ENCODE results near the gene ZBTB42.

Gene ZBTB42

DNA sequence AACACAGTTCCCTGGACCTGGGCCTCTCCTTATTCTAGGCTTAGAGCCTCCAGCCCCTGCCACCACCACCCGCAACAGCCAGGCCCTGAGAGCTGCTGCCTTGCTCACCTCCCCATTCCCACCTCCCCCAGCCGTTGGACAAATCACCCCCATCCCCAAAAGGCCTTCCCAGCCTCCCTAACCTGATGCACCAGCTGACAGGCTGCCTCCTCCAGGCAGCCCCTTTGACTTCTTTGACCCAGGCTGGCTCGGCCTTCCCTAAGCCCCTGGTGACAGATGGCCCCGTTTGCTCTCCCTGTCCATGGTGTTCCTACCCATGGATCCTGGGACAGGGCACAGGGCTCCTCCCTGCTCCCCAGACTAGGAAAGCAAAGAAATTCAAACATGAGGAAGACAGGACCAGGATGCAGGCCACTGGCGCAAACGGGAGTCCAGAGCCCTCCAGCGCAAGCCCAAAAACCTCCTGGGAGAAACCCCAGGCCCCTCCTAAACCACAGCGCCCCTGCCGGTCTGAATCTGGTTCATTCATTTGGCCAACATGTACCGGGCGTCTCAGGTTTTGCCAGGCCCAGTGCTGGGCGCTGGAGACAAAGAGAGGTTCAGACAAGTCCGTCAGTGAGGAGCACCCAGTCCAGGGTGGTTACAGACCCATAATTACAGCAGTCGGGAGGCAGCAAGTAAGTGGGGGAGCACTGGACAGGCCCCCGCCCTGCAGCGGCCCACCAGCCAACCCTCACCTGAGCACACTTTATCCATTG, 7.8 kb upstream of the ZBTB42 start:
- DNase-seq (ENCODE audit: extremely low spot score, insufficient read length, low read depth) (no peak), FAIRE-seq (no peak)

DNA sequence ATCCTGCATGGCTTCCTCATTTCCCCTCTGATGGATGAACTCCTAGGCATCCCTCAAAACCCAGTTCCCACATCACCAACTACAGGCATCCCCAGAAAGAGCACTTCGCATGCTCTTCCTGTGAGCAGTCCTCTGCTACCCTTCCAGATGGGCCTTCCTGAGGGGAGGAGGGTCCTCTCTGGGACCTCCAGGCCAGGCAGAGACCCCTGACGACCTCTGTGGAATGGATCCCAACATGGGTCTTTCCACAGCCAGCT, 7.3 kb upstream of the ZBTB42 start:
- no peak for DNase-seq (ENCODE audit: extremely low spot score, insufficient read length, low read depth)
- FAIRE-seq: no peak

DNA sequence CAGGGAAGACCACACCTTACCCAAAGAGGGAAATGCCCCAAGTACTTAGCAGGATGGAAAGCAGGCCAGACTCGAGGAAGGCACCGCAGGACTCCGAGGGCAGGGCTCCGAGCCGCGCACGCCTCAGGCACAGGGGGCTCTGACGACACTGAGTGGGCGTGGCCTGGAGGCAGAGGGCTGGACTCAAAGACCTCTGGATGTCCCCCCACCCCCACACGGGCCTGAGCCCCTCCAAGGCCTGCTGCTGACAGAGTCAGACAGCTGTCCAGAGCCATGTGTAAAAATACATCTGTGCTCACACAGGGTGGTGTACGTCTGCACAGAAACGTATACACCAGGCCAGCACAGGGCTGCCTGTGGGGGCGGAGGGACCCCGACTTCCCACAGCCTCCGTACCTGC, 6.8 kb upstream of the ZBTB42 start:
- DNase-seq (ENCODE audit: extremely low spot score, insufficient read length, low read depth): no peak
- peak; percentile 60 for FAIRE-seq

DNA sequence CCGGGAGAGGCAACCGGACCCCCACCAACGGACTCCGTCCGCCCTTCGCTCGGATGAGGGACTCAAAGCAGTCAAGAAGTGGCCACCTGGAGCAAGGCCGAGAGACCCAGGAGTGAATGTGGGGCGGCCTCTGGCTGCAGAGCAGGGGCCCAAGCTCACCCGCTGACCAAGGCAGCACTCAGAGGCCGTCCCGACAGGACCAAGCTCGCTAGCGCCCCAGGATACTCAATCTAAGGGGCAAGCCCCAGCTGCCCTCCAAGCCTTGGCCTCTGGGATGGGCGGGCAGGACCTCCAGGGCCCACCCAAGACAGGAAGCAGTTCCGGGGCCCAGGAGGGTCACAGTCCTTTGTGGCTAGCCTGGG, 6.3 kb upstream of the ZBTB42 start:
- DNase-seq (ENCODE audit: extremely low spot score, insufficient read length, low read depth) (no peak), FAIRE-seq (peak; percentile 50)

DNA sequence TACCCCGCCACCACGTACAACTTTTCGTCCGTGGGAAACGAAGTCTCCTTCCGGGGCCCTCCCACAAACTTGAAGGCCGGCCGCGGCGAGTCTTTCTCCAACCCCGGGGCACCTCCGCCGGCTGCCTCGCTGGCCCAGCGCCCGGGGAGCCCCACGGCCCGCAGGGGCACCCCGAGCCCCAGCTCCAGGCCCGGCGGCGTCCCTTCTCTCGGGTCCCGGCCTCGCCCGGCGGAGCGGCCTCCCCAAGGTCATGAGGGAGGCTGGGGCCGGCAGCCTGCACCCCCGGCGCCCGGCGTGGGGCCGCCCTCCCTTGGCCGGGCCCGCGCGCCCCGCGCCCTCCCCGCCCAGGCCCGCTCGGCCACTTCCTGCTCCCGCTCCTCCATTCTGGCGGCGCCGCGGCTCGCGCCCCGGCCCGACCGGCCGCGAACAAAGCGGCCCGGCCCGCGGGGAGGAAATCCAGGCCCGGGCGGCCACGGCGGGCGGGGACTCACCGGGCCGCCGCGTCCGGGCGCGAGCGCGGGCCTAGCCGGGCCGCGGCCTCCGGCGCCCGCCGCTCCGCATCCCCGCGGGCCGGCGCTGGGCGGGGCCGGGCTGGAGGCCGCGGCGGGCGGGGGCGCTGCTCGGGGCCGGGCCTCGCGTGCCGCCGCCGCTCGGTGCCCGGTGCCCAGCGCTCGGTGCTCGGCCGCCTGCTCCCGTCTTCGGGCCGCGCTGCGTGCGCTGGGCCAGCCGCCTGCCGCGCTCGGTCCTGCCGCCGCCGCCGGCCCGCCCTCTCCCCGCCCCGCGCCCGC, 5.7 kb upstream of the ZBTB42 start, which contains the start of gene AKT1:
Gene AKT1 (minus strand): TSS at position 756 of the 788 bp plus-strand sequence. CDS start 3,105 bp downstream, outside the sequence.
- FAIRE-seq (no peak), DNase-seq (ENCODE audit: extremely low spot score, insufficient read length, low read depth) (no peak)

DNA sequence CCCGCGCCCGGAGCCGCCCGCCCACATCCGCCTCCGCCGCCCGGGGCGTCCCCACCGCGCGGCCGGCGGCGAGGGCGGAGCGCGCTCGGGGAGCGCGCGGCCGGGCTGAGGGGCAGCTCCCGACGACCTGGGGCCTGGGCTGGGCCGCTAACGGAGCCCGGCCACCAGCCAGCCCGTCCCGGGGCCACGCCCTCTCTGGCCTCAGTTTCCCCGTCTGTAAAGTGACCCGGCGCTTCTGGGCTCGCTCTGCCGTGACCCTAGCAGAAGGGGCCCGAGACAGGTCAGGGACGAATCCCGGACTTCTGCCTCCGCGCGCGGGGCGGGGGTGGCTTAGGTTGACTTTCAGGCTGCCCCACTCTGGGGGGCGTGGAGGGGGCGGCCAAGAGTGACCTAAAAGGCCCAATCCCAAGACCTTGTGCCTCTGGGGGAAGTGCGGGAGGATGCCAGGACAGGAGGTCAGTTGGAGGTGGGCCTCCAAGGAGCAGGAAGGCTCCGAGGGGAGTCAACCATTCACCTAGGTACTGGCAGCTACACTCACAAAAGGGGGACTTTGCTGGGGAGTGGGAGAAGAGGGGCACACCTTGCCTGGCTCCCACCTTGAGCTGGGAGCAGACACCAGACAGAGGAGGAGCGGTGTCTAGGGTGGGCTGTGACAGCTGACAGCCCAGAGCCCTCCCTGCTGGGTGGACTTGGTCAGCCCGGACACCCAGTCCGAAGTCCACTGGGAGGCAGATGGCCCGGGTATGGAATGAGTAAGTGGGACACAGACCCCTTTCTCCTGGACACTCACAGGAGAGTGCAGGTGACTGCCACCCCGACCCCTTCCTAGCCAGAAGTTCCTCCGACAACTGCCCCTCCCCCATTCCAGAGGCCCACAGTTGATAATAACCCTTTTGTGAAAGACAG, 4.9 kb upstream of the ZBTB42 start:
- FAIRE-seq (no peak), DNase-seq (ENCODE audit: extremely low spot score, insufficient read length, low read depth) (peak; percentile 74)

DNA sequence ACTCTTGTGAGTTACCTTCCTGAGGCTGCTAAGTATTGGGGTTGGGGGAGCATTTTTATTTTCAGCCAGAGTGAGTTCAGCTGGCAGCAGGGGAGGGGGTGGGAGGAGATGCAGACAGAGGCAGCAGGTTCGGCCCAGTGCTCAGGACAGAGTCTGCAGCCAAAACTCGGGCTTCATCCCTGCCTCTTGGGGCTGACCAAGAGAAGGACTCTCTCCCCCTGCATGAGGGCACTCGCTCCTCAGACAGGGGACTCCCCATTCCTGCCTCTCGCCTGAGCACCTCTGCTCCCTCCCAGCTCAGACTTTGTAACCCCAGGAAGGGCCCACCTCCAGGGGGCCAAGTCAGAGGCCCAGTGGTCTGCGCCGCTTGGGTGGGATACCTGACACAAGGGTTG, 4.2 kb upstream of the ZBTB42 start:
- no peak for FAIRE-seq

DNA sequence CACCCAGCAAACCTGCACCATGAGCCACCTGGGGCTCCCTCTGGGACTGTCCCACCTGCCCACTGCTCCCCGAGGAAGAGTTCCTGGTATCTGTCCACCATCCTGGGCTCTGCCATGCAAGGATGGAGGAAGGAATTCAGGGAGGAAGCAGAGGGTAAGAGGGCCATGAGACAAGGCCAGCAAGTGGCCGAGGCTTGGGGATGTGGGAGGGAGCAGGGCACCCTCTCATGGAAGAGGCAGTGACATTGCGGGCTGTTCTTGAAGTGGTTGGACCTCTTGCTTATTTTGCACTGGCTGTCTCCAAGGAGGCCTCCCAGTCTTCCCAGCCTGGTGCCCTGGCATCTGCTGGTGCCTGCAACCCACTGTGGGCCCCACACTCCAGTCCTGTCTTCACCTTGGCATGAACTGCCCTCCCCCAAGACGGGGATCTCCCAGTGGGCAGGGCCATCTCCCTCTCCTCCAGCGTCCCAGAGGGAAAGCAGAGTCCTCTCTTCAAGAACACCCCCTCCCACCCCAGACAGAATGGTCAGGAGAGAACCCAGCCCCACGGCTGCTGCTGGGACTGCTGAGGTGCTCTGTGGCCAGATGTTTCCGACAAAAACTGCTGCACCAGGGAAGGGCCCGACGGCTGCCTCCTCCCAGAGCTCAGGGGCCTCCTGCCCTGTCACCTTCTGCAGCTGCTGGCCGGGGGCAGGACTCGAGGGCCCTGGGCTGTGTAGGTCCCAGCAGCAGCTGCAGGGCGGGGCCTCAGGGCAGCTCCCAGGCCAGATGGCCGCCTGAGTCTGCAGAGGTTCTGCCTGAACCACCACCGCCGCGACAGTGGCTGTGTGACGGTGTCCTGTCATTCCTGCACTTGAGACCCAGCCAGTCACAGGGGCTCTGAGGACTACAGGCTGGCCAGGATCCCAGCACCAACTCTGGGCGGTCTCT, 3.5 kb upstream of the ZBTB42 start:
- DNase-seq (ENCODE audit: extremely low spot score, insufficient read length, low read depth): no peak

More for the DNA sequence above, 4.2 kb upstream of the ZBTB42 start:
- no peak for DNase-seq (ENCODE audit: extremely low spot score, insufficient read length, low read depth)

DNA sequence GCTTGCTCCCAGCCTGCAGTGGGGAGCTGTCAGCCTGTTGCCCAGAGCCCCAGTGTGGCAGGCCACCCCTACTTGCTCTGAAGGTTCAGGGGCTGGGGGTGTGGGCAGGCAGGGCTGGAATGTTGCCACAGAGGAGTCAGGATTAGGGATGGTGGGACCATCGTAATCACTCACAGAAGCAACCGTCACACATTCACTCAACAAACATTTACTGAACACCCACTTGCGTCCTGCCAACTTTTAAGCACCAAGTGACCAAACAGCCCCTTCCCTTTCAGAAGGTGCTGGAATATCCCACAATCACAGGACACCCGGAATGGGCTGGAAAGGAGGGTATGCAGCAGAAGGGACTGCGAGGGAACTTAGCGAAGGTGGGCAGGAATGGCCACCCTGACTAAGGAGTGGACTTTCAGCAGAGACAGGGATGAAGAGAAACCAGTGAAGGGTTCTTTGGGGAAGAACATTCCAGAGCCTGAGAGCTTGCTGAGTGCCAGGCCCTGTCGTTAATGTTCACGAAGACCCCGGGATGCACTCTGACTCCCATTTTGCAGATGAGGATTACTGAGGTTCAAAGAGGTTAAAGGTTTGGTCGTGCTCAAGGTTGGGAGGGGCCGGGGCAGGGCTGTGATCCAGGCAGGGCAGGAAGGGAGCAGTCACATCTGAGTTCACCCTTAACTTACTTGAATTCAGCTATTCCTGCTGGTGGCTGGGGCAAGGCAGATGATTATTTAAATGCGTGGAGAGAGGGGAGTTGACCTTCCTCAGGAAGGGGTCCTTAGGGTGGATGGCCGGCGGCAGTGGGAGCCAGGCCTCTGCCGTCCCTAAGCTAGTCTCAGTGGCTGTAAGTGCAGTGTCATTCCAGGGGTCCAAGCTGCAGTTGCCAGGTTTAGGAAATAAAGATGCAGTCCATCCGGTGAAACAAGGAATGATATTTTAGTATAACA, 2.3 kb upstream of the ZBTB42 start:
- FAIRE-seq: no peak

More for the DNA sequence above, 3.5 kb upstream of the ZBTB42 start:
- FAIRE-seq: no peak

DNA sequence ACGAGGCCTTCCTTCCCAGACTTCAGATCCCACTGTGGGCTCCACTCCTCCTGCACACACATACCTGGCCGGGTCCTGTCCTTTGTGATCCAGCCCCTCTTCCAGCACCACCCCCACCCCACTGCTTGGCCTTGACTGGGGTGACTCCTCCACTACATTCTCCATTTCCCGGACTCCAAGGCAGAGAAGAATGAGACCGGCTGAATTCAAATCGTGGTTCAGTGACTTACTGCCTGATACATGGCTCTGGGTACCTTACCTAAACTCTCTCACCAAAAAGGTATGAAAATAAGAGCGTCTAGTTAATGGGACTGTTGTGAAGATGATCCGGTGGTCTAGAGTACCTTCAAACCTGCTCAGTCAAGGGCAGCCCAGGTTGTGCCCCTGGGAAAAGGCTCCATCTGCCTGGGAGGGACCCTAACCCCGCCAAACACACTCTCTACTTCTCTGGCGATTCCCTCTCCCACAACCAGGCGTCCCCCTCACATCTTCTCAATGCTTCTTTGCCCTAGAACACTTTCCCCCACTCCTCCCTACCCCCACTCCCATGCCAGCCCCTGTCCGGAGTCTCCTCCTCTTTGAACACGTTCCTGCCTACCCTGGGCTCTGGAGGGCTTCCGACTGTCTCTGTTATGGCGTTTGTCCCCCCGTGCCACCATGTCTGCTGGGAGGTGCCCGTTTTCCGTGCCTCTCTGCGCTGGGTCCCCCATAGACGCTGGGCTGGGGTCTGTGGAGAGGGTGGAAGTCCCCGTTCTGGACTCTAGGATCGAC, 1.5 kb upstream of the ZBTB42 start:
- no peak for DNase-seq (ENCODE audit: extremely low spot score, insufficient read length, low read depth)
- FAIRE-seq: no peak

More for the DNA sequence above, 2.3 kb upstream of the ZBTB42 start:
- no peak for DNase-seq (ENCODE audit: extremely low spot score, insufficient read length, low read depth)

DNA sequence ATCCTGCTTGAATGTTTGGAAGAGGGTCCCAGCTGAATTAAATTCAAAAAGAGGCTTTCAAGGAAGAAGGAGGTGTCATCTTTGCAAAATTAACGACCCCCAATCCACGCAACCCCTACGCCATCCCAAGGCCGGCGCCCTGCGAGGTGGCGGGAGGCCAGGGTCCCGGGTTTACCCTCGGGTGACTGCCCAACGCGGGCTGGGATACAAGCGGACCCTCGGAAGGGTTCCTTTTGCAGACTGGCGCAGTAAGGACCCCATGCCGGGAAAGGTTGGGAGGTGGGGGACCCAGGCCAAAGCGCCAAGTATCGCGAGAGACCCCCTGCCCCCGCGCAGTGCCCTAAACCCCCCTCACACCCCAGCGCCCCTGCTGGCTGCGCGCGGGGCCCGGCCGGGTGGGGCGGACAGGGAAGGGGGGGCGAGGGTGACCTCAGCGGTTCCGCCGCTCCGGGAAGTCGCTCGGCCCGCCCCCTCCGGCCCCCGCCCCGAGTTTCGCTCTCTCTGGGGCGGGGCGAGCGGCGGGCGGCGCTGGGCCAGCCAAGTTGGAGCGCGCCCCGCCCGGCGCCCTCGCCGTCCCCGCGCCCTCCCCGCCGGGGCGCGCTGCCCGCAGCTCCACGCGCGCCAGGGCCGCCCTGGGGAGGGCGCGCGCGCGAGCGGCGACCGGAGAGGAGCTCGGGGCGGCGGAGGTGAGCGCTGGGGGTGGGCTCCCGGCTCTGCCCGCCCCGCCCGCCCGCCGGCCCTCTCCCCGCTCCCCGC, 708 bp upstream of the ZBTB42 start:
- DNase-seq (ENCODE audit: extremely low spot score, insufficient read length, low read depth): peak; percentile 72

DNA sequence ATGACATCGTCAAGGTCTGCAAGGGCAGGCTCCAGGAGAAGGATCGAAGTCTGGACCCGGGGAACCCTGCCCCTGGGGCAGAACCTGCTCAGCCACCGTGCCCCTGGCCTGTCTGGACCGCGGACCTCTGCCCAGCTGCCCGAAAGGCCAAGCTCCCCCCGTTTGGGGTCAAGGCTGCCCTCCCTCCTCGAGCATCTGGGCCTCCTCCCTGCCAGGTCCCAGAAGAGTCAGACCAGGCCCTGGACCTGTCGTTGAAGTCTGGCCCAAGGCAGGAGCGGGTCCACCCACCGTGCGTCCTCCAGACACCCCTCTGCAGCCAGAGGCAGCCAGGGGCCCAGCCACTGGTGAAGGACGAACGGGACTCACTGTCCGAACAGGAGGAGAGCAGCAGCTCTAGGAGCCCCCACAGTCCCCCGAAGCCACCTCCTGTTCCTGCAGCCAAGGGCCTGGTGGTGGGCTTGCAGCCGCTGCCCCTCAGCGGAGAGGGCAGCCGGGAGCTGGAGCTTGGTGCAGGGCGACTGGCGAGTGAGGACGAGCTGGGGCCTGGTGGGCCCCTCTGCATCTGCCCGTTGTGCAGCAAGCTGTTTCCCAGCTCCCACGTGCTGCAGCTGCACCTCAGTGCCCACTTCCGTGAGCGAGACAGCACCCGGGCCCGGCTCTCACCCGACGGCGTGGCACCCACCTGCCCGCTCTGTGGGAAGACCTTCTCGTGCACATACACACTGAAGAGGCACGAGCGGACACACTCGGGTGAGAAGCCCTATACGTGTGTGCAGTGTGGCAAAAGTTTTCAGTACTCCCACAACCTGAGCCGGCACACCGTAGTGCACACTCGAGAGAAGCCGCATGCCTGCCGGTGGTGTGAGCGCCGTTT, 856 bp downstream of the ZBTB42 start:
- DNase-seq (ENCODE audit: extremely low spot score, insufficient read length, low read depth) (no peak), FAIRE-seq (no peak)

More for the DNA sequence above, 708 bp upstream of the ZBTB42 start:
- no peak for FAIRE-seq

DNA sequence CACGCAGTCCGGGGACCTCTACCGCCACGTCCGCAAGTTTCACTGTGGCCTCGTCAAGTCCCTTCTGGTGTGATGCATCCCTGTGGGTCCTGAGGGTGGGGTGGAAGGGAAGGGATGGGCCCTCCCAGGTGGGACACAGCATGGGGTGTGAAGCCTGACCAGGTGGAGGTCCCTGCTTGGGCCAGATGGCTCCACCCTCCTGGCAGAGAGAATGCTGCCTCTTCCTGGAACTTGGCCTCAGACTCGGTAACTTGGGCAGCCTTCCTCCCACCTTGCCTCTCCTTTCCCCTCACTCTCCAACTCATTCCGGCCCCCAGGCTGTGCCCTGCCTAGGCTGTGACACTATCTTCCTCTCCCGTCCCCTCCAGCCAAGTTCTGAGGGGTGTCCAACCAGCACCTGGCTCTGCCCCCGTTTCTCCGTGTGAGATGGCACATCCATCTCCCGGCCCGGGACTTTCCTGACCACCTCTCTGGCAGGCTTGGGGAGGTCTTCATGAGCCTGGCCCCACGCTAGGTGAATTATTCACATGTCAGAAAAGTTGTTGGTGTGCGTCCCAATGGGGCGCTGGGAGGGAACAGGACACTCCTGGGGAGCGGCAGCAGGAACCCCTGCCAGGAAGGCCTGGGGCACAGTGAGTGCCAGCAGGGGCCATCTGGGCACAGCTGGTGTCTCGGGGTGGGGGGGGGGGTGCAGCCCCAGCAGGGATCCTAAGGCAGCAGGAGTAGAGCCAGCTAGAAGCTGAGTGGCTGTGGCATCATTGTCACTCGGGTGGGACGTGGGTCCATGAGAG, 1.7 kb downstream of the ZBTB42 start:
- no peak for DNase-seq (ENCODE audit: extremely low spot score, insufficient read length, low read depth)
- FAIRE-seq: no peak

DNA sequence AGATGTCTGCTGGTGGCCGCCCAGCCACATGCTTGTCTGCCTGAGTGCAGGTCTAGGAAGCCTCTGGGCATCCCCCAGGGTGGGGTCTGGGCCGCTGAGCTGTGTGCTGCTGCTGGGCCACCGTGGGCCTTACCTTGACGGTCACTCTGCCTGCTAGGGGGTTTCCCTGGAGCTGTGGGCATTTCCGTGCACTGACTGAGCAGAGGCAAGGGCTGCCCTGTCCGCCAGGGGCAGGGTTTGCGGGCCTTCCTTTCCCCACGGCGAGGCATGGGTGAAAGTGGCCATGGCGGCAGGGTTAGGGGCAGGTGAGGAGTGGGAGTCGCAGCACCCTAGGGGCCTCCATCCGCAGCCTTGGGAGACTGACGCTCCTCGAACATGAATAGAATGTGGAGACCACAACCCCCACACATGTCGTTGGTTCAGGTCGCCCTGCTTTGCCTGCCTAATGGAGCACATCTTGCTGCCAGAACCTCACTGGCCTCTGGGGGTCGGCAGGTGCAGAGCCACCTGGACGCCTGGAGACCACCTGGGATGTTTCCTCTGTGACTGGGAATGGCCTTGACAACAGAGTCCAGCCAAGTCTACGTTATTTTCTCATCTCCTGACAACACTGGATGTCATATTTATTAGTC, 2.5 kb downstream of the ZBTB42 start:
- DNase-seq (ENCODE audit: extremely low spot score, insufficient read length, low read depth) (no peak), FAIRE-seq (no peak)

DNA sequence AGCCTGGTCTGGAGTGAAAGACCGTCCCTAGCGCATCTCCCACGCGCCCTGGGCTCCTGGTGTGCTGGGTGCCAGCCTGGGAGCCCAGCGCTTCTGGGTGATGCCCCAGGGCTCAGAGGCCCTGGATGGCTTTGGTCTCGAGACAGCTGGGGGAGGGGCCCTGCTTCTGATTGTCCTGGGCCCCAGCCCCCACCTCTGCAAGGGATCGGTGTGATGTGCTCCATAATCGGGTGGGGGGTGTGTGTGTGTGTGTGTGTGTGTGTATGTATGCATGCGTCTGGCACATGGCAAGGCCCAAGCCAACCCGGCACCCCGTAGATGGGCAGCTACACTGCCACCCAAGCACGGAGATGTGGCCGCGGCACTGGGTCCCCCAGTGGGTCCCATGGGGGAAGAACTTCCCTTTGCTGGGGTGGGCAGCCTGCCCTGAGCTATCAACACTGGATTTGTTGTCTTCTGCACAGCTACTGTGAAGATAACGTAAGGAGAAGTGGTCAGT, 3.1 kb downstream of the ZBTB42 start:
- FAIRE-seq: no peak
- no peak for DNase-seq (ENCODE audit: extremely low spot score, insufficient read length, low read depth)

All from GM18507 (cell line).